HCT116 (cell line): ENCODE measurements around the gene TCAP. TPM values are rescaled to one million over a fixed set of nuclear protein-coding genes. Genes with fewer than 3 reads are reported as not detected.
A peak's percentile ranks its signal among the peaks of the same experiment; 100 is the strongest.

Experiments
- ATAC-seq: fragments of 200-7000 bp; cut with Tn5 transposase; 2 replicates; pipeline ENCODE4 v1.9.1; 2020; ENCODE audit warnings: mild to moderate bottlenecking, moderate library complexity
- BruUV-seq: library from RNA; stranded (reverse); fragments of 400-500 nt; replicated peaks from 2 replicates; lab custom pipeline; 2021; lab: Mats Ljungman, UMichigan
- CTCF ChIA-PET: fragments of 300-600 bp; sonication (Branson Sonifier 250); formaldehyde crosslinking; loops from one replicate; lab custom pipeline; 2021; ENCODE audit warnings: antibody characterized with exemption; lab: Charles Lee
- POLR2A ChIA-PET: fragments of 300-600, 350-600 bp; sonication (Branson Sonifier 250); formaldehyde crosslinking; loops from one replicate; lab custom pipeline; 2021; ENCODE audit warnings: antibody characterized with exemption; lab: Charles Lee
- RAD21 ChIA-PET, 2 experiments: fragments of 300-600 bp; sonication (Branson Sonifier 250); formaldehyde crosslinking; loops; one replicate each; lab custom pipeline; 2023; ENCODE audit warnings: low total read pairs in 2 of 2; ENCODE audit not compliant: uncharacterized antibody in 2 of 2, unreplicated experiment in 2 of 2, low non-redundant PET in 1 of 2; lab: Charles Lee
- DNase-seq: peaks from one replicate; pipeline ENCODE4 v3.0.0-alpha.2; 2010; ENCODE audit warnings: low read depth, low spot score
- H2AFZ ChIP-seq: fragments of 200-600 bp; shearing (Covaris generic), sonication (generic); 2 replicates; pipeline ENCODE4 v1.6.1; 2017; ENCODE audit warnings: low read depth, mixed run types, mixed read lengths, antibody characterized with exemption, low read length; ENCODE audit not compliant: poor library complexity, severe bottlenecking
- H3K27ac ChIP-seq: 2 replicates; pipeline ENCODE4 v1.5.1; 2012; ENCODE audit warnings: low read depth, low read length
- H3K27me3 ChIP-seq: fragments of 200-600 bp; sonication (generic); 2 replicates; pipeline ENCODE4 v1.6.1; 2016; ENCODE audit warnings: mixed run types, low read length, mixed read lengths; ENCODE audit not compliant: insufficient read depth
- H3K36me3 ChIP-seq, 2 experiments: fragments of 200-500 bp in 1 of 2; fragments of 200-600 bp in 1 of 2; sonication (Bioruptor generic) in 1 of 2; sonication (generic) in 1 of 2; 2 replicates each; pipeline versions ENCODE4 v1.5.1 to v1.6.1; 2014 to 2016; ENCODE audit warnings: low read length in 2 of 2, inconsistent platforms in 1 of 2, mixed read lengths in 1 of 2, mixed run types in 1 of 2; ENCODE audit not compliant: insufficient read depth in 2 of 2, control insufficient read depth in 1 of 2
- H3K4me1 ChIP-seq, 2 experiments: fragments of 200-600 bp in 1 of 2; sonication (generic) in 1 of 2; 2 replicates each; pipeline versions ENCODE4 v1.5.1 to v1.6.1; 2012 to 2017; ENCODE audit warnings: low read length in 2 of 2, inconsistent platforms in 1 of 2, mild to moderate bottlenecking in 1 of 2, mixed read lengths in 1 of 2, mixed run types in 1 of 2, moderate library complexity in 1 of 2; ENCODE audit not compliant: insufficient read depth in 2 of 2, control insufficient read depth in 1 of 2
- H3K4me2 ChIP-seq: fragments of 200-600 bp; sonication (generic); 2 replicates; pipeline ENCODE4 v1.6.1; 2017; ENCODE audit warnings: mixed run types, low read length, mixed read lengths
- H3K4me3 ChIP-seq, 2 experiments: fragments of 200-600 bp in 1 of 2; sonication (generic) in 1 of 2; replicated peaks in 1 of 2; 2 replicates each; pipeline ENCODE4 v1.5.1; 2011 to 2016; ENCODE audit warnings: low read length in 2 of 2, control low read depth in 1 of 2, low read depth in 1 of 2, mild to moderate bottlenecking in 1 of 2, mixed read lengths in 1 of 2, mixed run types in 1 of 2
- H3K79me2 ChIP-seq: fragments of 200-600 bp; sonication (generic); 2 replicates; pipeline ENCODE4 v1.6.1; 2017; ENCODE audit warnings: mild to moderate bottlenecking, mixed run types, low read length, moderate library complexity, mixed read lengths; ENCODE audit not compliant: insufficient read depth
- H3K9ac ChIP-seq: fragments of 200-600 bp; sonication (generic); 2 replicates; pipeline ENCODE4 v1.6.1; 2016; ENCODE audit warnings: low read length, mixed read lengths
- H3K9me2 ChIP-seq: fragments of 200-600 bp; sonication (generic), shearing (Covaris generic); 2 replicates; pipeline ENCODE4 v1.6.1; 2017; ENCODE audit warnings: mixed run types, mild to moderate bottlenecking, moderate library complexity; ENCODE audit not compliant: insufficient read depth
- H3K9me3 ChIP-seq, 2 experiments: fragments of 200-500 bp in 1 of 2; fragments of 200-600 bp in 1 of 2; sonication (Bioruptor generic) in 1 of 2; sonication (generic) in 1 of 2; 2 replicates each; pipeline ENCODE4 v1.6.1; 2014 to 2017; ENCODE audit warnings: low read length in 2 of 2, mixed read lengths in 2 of 2, inconsistent platforms in 1 of 2, low read depth in 1 of 2, mild to moderate bottlenecking in 1 of 2, mixed run types in 1 of 2, moderate library complexity in 1 of 2; ENCODE audit not compliant: control insufficient read depth in 1 of 2, insufficient read depth in 1 of 2
- H4K20me1 ChIP-seq: fragments of 200-600 bp; sonication (generic), shearing (Covaris generic); 2 replicates; pipeline ENCODE4 v1.6.1; 2017; ENCODE audit warnings: mixed run types, mild to moderate bottlenecking, moderate library complexity; ENCODE audit not compliant: insufficient read depth
- CBX3 ChIP-seq: IDR thresholded peaks from 2 replicates; pipeline ENCODE4 v1.6.1; 2012; ENCODE audit warnings: low read depth
- CTCF ChIP-seq, 3 experiments: fragments of 200-600 bp in 1 of 3; sonication (generic) in 1 of 3; IDR thresholded peaks in 2 of 3; conservative IDR thresholded peaks in 1 of 3; 2 replicates each; pipeline ENCODE4 v1.5.1; 2012 to 2017; ENCODE audit warnings: low read depth in 2 of 3, low read length in 2 of 3, antibody characterized with exemption in 1 of 3, borderline replicate concordance in 1 of 3, control low read depth in 1 of 3, mild to moderate bottlenecking in 1 of 3, mixed read lengths in 1 of 3, mixed run types in 1 of 3, moderate library complexity in 1 of 3; ENCODE audit not compliant: insufficient read depth in 1 of 3
- EGR1 ChIP-seq: IDR thresholded peaks from 2 replicates; pipeline ENCODE4 v1.6.1; 2012; ENCODE audit warnings: low read depth
- ELF1 ChIP-seq: IDR thresholded peaks from 2 replicates; pipeline ENCODE4 v1.6.1; 2012; ENCODE audit warnings: low read depth, borderline replicate concordance
- EZH2 ChIP-seq: fragments of 200-600 bp; sonication (generic); IDR thresholded peaks from 2 replicates; pipeline ENCODE4 v1.6.1; 2017; ENCODE audit warnings: antibody characterized with exemption, mixed run types
- FOSL1 ChIP-seq: IDR thresholded peaks from 2 replicates; pipeline ENCODE4 v1.6.1; 2012; ENCODE audit warnings: low read depth
- JUND ChIP-seq: IDR thresholded peaks from 2 replicates; pipeline ENCODE4 v1.6.1; 2012
- MAX ChIP-seq: IDR thresholded peaks from 2 replicates; pipeline ENCODE4 v1.6.1; 2012
- POLR2A ChIP-seq: IDR thresholded peaks from 2 replicates; pipeline ENCODE4 v1.7.0; 2011; ENCODE audit warnings: borderline replicate concordance; ENCODE audit not compliant: insufficient read depth, insufficient read length; ENCODE audit errors: extremely low read depth
- POLR2AphosphoS5 ChIP-seq: IDR thresholded peaks from 2 replicates; pipeline ENCODE4 v1.6.1; 2011; ENCODE audit warnings: mild to moderate bottlenecking, low read depth, low read length, moderate library complexity
- RAD21 ChIP-seq: IDR thresholded peaks from 2 replicates; pipeline ENCODE4 v1.6.1; 2012; ENCODE audit warnings: low read depth, mild to moderate bottlenecking
- YY1 ChIP-seq: IDR thresholded peaks from 2 replicates; pipeline ENCODE4 v1.6.1; 2011; ENCODE audit warnings: low read length, low read depth, moderate library complexity, mild to moderate bottlenecking; ENCODE audit not compliant: insufficient replicate concordance; ENCODE audit errors: extremely low read depth
- ZFX ChIP-seq: fragments of 450-650 bp; IDR thresholded peaks from 2 replicates; pipeline ENCODE4 v1.6.1; 2017
- ZNF274 ChIP-seq: fragments of 200-500 bp; sonication (Bioruptor generic); IDR thresholded peaks from 2 replicates; pipeline ENCODE4 v1.6.1; 2014; ENCODE audit warnings: mild to moderate bottlenecking, low read depth, low read length, inconsistent platforms
- intact Hi-C: fragments of 100-400 bp; cut with micrococcal nuclease; formaldehyde crosslinking; loops from 2 replicates; pipeline ENCODE4 v1.10.0; 2022
- total RNA-seq: library from RNA; stranded (reverse); gene quantifications from one replicate; pipeline ENCODE4 v1.2.1, GENCODE V29; 2021; ENCODE audit not compliant: unreplicated experiment

The TCAP gene
- total RNA-seq, 1 experiment from 2014 or later: 1.5 TPM

- no peaks in the 10 kb centered on the region for H4K20me1 ChIP-seq
- H3K4me3 ChIP-seq: no peak overlapping the region
- RAD21 ChIA-PET: interaction anchor here (0.6 to 2.7 kb wide), 15 partner anchors 9 to 331 kb away, joined by 3 to 15 read pairs (median 5); partner anchors contain the start of gene ERBB2 (in 1 of the 2)
- intact Hi-C loops: loop anchor here (1.0 to 5.0 kb wide), 5 partner anchors 51 to 414 kb away; partner anchors contain the start of genes GRB7 and PSMD3
- CTCF ChIA-PET: interaction anchor here (0.5 to 8.4 kb wide), 49 partner anchors 8 to 491 kb away, joined by 3 to 157 read pairs (median 4); partner anchors contain the start of genes CDK12, MIEN1, PGAP3 and PSMD3
- DNase-seq (no peak), ATAC-seq (peak; percentile 51)
- no peaks in the 10 kb centered on the region for H3K9me3 ChIP-seq
- no peak for TF ChIP-seq EZH2
- TF ChIP-seq RAD21: peak; percentile 97
- TF ChIP-seq POLR2A: no peak
- no peak for TF ChIP-seq MAX
- TF ChIP-seq CBX3: no peak
- no peak for TF ChIP-seq EGR1
- no peak for TF ChIP-seq ZFX
- TF ChIP-seq CTCF (IDR thresholded peaks at IDR 0.05 in 2 of 3, conservative IDR thresholded peaks at IDR 0.05 in 1 of 3; ENCODE audit: borderline replicate concordance in 1 of 3, insufficient read depth in 1 of 3, low read depth in 2 of 3, low read length in 2 of 3): peak; percentile 100
- no peak for TF ChIP-seq JUND
- no peak for TF ChIP-seq ELF1
- TF ChIP-seq FOSL1: no peak
- peak; percentile 39 for TF ChIP-seq YY1
- TF ChIP-seq POLR2AphosphoS5: no peak
- TF ChIP-seq ZNF274: no peak
- POLR2A ChIA-PET: interaction anchor here (0.8 to 1.3 kb wide), 3 partner anchors 9 to 50 kb away, joined by 3 to 4 read pairs (median 3); no protein-coding TSS in a partner anchor
- no peaks in the 10 kb centered on the region for H3K36me3 ChIP-seq
- no peak overlapping the region for H3K27ac ChIP-seq
- no peaks in the 10 kb centered on the region for H3K79me2 ChIP-seq
- no peak overlapping the region for H3K9ac ChIP-seq
- H3K27me3 ChIP-seq: no peaks in the 10 kb centered on the region
- H3K4me2 ChIP-seq: peak overlapping the region; percentile 70
- BruUV-seq: no TSS peak
- H3K9me2 ChIP-seq: no peaks in the 10 kb centered on the region
- H2AFZ ChIP-seq: peak overlapping the region; percentile 90
- H3K4me1 ChIP-seq: peaks cover 19 to 34% of the 10 kb centered on the region in 2 experiments; a peak in 3 of 4 replicates
These were observed 43.4 kb upstream of the TCAP start for GRCh38 chr17:39621523-39622379.
